WERI-Rb-1 (cell line): ENCODE results near the gene SCYGR2.

Experiments used
- DNase-seq: peaks from one replicate; pipeline ENCODE4 v3.0.0-alpha.2; 2020
- H3K27ac ChIP-seq: fragments of 250-450 bp; sonication (Bioruptor Pico); 2 replicates; pipeline ENCODE4 v1.5.1; 2020; ENCODE audit warnings: mild to moderate bottlenecking, moderate library complexity
- H3K27me3 ChIP-seq: fragments of 250-450 bp; sonication (Bioruptor Pico); 2 replicates; pipeline ENCODE4 v1.5.1; 2021; ENCODE audit warnings: mild to moderate bottlenecking, low read depth, moderate library complexity; ENCODE audit not compliant: insufficient read depth, severe bottlenecking
- H3K36me3 ChIP-seq: fragments of 250-450 bp; sonication (Bioruptor Pico); 2 replicates; pipeline ENCODE4 v1.5.1; 2020; ENCODE audit warnings: mild to moderate bottlenecking, moderate library complexity
- H3K4me3 ChIP-seq: 2 replicates; pipeline ENCODE4 v1.5.1; 2011; ENCODE audit warnings: low read depth, mild to moderate bottlenecking, control low read depth, low read length
- H3K9me3 ChIP-seq: fragments of 250-450 bp; sonication (Bioruptor Pico); 2 replicates; pipeline ENCODE4 v1.5.1; 2021; ENCODE audit warnings: mild to moderate bottlenecking, moderate library complexity; ENCODE audit not compliant: severe bottlenecking
- TF ChIP-seq, protein P1 (sequence below): IDR thresholded peaks from 2 replicates; pipeline ENCODE4 v1.5.1; 2011; ENCODE audit warnings: low read depth, mild to moderate bottlenecking, control low read depth, inconsistent platforms, low read length

The SCYGR2 gene

GRCh38 chr2:227606476-227606875 lies 7.8 kb downstream of the SCYGR2 start:
- no peak overlapping the region for H3K4me3 ChIP-seq
- H3K27me3 ChIP-seq: no peaks in the 10 kb centered on the region
- TF ChIP-seq, protein P1, sequence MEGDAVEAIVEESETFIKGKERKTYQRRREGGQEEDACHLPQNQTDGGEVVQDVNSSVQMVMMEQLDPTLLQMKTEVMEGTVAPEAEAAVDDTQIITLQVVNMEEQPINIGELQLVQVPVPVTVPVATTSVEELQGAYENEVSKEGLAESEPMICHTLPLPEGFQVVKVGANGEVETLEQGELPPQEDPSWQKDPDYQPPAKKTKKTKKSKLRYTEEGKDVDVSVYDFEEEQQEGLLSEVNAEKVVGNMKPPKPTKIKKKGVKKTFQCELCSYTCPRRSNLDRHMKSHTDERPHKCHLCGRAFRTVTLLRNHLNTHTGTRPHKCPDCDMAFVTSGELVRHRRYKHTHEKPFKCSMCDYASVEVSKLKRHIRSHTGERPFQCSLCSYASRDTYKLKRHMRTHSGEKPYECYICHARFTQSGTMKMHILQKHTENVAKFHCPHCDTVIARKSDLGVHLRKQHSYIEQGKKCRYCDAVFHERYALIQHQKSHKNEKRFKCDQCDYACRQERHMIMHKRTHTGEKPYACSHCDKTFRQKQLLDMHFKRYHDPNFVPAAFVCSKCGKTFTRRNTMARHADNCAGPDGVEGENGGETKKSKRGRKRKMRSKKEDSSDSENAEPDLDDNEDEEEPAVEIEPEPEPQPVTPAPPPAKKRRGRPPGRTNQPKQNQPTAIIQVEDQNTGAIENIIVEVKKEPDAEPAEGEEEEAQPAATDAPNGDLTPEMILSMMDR: no peak
- no peaks in the 10 kb centered on the region for H3K9me3 ChIP-seq
- no peak for DNase-seq
- H3K36me3 ChIP-seq: no peaks in the 10 kb centered on the region
- H3K27ac ChIP-seq: no peak overlapping the region

DNA sequence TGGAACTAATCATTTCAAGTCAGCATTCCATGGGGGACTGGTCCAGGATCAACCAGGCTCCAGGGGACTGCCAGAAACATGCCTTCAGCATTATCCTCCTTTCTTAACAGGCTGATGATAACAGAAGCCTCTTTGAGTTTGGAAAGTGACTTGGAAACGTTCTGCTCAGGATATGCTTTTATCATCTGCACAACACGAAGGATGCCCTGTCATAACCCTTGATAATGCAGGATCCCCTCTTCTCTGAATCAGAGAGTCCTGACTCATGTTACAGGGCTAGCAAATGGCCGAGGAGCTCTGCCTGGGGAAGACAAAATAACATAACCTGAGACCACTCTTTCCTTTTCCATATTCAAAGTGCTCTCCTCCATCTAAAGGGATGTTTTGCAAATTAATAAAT lies 9.2 kb downstream of the SCYGR2 start:
- Histone ChIP-seq H3K27ac (no peak overlapping the region), H3K4me3 (no peak overlapping the region), H3K9me3 (no peaks in the 10 kb centered on the region), H3K27me3 (no peaks in the 10 kb centered on the region), H3K36me3 (no peaks in the 10 kb centered on the region)
- no peak for DNase-seq
- TF ChIP-seq, protein P1: no peak

GRCh38 chr2:227608561-227609338 lies 10.1 kb downstream of the SCYGR2 start:
- no peak overlapping the region for H3K4me3 ChIP-seq
- DNase-seq: no peak
- no peaks in the 10 kb centered on the region for H3K9me3 ChIP-seq
- H3K36me3 ChIP-seq: no peaks in the 10 kb centered on the region
- H3K27me3 ChIP-seq: no peaks in the 10 kb centered on the region
- H3K27ac ChIP-seq: no peak overlapping the region
- TF ChIP-seq, protein P1: no peak

DNA sequence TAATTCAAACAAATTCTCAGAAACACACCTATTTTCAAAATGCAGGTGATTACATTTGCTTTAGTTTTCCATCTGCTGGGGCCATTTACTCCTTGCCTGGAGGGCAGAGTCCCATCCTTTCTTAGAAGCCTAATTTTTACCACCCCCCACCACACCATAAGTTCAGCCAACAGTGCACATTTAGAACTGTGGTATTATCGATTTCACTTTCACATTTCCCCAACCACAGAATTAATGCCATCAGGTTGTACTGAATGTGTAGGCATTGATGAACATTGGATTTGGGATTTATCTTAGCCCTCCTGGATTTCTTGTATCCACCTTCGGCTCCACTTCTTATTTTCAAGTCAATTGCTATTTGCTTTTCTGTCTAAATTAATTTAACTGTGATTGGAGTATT lies 11.4 kb downstream of the SCYGR2 start:
- Histone ChIP-seq H3K4me3 (no peak overlapping the region), H3K27me3 (no peaks in the 10 kb centered on the region), H3K9me3 (no peaks in the 10 kb centered on the region), H3K36me3 (no peaks in the 10 kb centered on the region), H3K27ac (no peak overlapping the region)
- TF ChIP-seq, protein P1: no peak
- DNase-seq: no peak

- no peak for DNase-seq
- TF ChIP-seq, protein P1: no peak
- no peaks in the 10 kb centered on the region for H3K27me3 ChIP-seq
These were observed 14.0 kb downstream of the SCYGR2 start for GRCh38 chr2:227612546-227613271.

More at GRCh38 chr2:227612546-227613271, 14.0 kb downstream of the SCYGR2 start:
- no peaks in the 10 kb centered on the region for H3K9me3 ChIP-seq
- no peak overlapping the region for H3K27ac ChIP-seq
- H3K4me3 ChIP-seq: no peak overlapping the region
- no peaks in the 10 kb centered on the region for H3K36me3 ChIP-seq
